ENCODE results near the gene ASB11. TPM values are rescaled to one million over a fixed set of nuclear protein-coding genes. Genes with fewer than 3 reads are reported as not detected.
"Not testable (repeated sequence)": the region's sequence is repeated elsewhere in the genome, so short reads cannot be mapped to it uniquely, and the experiment has no call there.

Gene ASB11
- total and polyA plus RNA-seq, 5 donors from 2014 or later, result 0.30 TPM; not detected in 4

DNA sequence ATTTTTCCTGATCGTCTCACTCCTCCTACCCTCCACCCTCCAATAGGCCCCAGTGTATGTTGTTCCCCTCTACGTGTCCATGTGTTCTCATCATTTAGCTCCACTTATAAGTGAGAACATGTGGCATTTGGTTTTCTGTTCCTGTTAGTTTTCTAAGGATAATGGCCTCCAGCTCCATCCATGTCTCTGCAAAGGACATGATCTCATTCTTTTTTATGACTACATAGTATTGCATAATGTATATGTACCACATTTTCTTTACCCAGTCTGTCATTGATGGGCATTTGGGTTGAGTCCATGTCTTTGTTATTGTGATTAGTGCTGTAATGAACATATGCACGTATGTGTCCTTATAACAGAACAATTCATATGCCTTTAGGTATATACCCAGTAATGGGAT is 9.5 kb downstream of the ASB11 start:
- not testable (repeated sequence) for DNase-seq; ATAC-seq (ENCODE audit: low read depth in 2 of 2); H3K27ac ChIP-seq (ENCODE audit: insufficient read depth, low read length, poor library complexity, severe bottlenecking); H3K9me3 Mint-ChIP-seq; H3K27ac Mint-ChIP-seq; H3K4me1 Mint-ChIP-seq; H3K9me3 ChIP-seq (ENCODE audit: control insufficient read depth in 2 of 2, low read length in 2 of 2); H3K4me3 ChIP-seq (ENCODE audit: low read depth, low read length); H3K36me3 Mint-ChIP-seq; H3K27me3 Mint-ChIP-seq; H3K4me3 Mint-ChIP-seq; H3K4me1 ChIP-seq (ENCODE audit: control insufficient read depth, insufficient read depth, low read length, poor library complexity, severe bottlenecking); H3K27me3 ChIP-seq (ENCODE audit: control insufficient read depth, insufficient read depth, low read length); H3K36me3 ChIP-seq (ENCODE audit: control insufficient read depth, insufficient read depth, low read length)

DNA sequence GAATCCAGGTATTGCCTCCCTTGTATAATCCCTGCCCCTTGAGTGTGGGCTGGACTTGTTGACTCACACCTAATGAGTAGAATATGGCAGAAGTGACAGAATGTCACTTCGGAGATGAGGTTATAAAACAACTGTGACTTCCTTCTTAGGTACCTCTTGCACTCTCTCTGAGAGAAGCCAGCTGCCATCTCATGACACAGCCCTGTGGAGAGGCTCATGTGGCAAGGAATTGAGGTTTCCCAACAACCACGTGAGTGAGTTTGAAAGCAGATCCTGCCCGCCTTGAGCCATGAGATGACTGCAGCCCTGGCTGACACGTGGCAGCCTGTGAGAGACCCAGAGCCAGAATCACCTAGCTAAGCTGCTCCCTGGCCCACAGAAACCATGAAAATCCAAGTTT is 13.5 kb downstream of the ASB11 start:
- DNase-seq, result no peak

DNA sequence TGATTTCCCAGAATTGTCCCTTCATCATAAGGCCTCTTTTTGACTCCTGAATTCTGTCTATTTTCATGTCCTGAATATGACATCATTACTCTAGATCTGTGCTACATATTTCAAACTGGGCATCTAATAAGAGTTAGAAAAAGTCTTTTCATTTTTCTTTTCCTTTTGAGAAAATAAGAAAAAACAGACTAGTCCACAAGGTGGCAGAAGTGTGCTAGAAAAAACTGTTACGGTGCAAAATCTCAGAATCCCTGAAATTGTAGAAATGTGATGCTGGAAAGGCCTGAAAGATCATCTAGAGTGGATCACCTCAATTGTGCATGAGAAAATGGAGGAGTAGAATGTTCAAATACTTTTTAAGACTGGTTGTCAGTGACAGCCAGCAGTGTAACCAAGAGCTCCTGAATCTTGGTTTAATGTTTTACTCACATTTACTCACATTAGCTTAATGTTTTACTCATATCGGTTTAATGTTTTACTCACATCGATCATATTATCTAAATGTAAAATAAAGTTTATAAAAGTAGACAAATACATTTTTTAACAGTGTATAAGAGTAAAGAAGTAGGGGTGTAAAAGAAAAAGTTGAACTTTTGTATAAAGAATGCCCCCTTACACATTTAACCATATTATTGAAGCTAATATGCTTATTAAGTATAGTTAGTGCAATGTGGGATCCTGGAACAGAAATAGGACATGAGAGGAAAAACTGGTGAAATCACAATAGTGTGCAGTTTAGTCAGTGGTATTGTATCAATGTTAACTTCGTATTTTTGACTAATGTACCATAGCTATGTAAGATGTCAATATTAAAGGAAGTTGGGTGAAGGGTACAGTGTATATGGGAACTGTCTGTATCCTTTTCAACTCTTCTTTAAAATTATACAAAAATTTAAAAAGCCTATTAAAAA is 15.2 kb downstream of the ASB11 start:
- no peaks in the 10 kb centered on the region for H3K27me3 Mint-ChIP-seq

More for the DNA sequence above, 13.5 kb downstream of the ASB11 start:
- Histone ChIP-seq H3K27ac (ENCODE audit: insufficient read depth, low read length, poor library complexity, severe bottlenecking) (no peak overlapping the region), H3K27me3 (ENCODE audit: control insufficient read depth, insufficient read depth, low read length) (no peaks in the 10 kb centered on the region), H3K9me3 (ENCODE audit: control insufficient read depth in 2 of 2, low read length in 2 of 2) (no peaks in the 10 kb centered on the region), H3K4me1 (ENCODE audit: control insufficient read depth, insufficient read depth, low read length, poor library complexity, severe bottlenecking) (no peaks in the 10 kb centered on the region), H3K36me3 (ENCODE audit: control insufficient read depth, insufficient read depth, low read length) (no peaks in the 10 kb centered on the region), H3K4me3 (ENCODE audit: low read depth, low read length) (no peak overlapping the region)
- H3K9me3 Mint-ChIP-seq, result no peaks in the 10 kb centered on the region
- no peaks in the 10 kb centered on the region for H3K36me3 Mint-ChIP-seq
- H3K27me3 Mint-ChIP-seq, result peaks cover 10% of the 10 kb centered on the region
- H3K4me1 Mint-ChIP-seq, result no peaks in the 10 kb centered on the region
- no peak overlapping the region for H3K4me3 Mint-ChIP-seq
- no peak overlapping the region for H3K27ac Mint-ChIP-seq
- no peak for ATAC-seq (ENCODE audit: low read depth in 2 of 2)

DNA sequence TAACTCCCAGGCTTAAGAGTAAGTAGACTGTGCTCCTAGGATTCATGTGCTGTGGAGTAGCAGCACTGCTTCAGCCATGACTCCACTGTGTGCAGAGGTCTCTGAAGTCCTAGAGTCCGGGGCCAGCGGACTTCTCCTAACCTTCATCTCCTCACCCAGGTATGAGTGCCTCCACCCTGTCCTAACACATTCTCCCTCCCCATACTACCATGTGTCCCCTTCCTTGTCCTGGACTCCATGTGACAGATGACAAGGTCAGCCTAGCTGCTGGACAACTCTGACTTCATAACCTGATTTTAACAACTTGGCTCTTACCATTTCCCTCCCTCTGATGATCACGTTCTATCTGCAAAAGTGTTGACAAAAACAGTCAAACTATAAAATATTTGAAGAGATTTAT is 16.7 kb downstream of the ASB11 start:
- no peak for ATAC-seq (ENCODE audit: low read depth in 2 of 2)
- Histone ChIP-seq H3K27ac (ENCODE audit: insufficient read depth, low read length, poor library complexity, severe bottlenecking) (no peak overlapping the region), H3K36me3 (ENCODE audit: control insufficient read depth, insufficient read depth, low read length) (no peaks in the 10 kb centered on the region), H3K4me3 (ENCODE audit: low read depth, low read length) (no peak overlapping the region), H3K9me3 (ENCODE audit: control insufficient read depth in 2 of 2, low read length in 2 of 2) (no peaks in the 10 kb centered on the region), H3K27me3 (ENCODE audit: control insufficient read depth, insufficient read depth, low read length) (no peaks in the 10 kb centered on the region), H3K4me1 (ENCODE audit: control insufficient read depth, insufficient read depth, low read length, poor library complexity, severe bottlenecking) (no peaks in the 10 kb centered on the region)
- Mint-ChIP-seq H3K4me3 (no peak overlapping the region), H3K9me3 (no peaks in the 10 kb centered on the region), H3K27me3 (no peaks in the 10 kb centered on the region), H3K27ac (no peak overlapping the region), H3K4me1 (no peaks in the 10 kb centered on the region), H3K36me3 (no peaks in the 10 kb centered on the region)
- DNase-seq, result no peak

More for the DNA sequence above, 15.2 kb downstream of the ASB11 start:
- Mint-ChIP-seq H3K27ac (no peak overlapping the region), H3K4me3 (no peak overlapping the region), H3K4me1 (no peaks in the 10 kb centered on the region), H3K36me3 (no peaks in the 10 kb centered on the region), H3K9me3 (no peaks in the 10 kb centered on the region)
- no peaks in the 10 kb centered on the region for H3K27me3 ChIP-seq (ENCODE audit: control insufficient read depth, insufficient read depth, low read length)
- H3K9me3 ChIP-seq (ENCODE audit: control insufficient read depth in 2 of 2, low read length in 2 of 2), result no peaks in the 10 kb centered on the region
- no peaks in the 10 kb centered on the region for H3K36me3 ChIP-seq (ENCODE audit: control insufficient read depth, insufficient read depth, low read length)
- DNase-seq (peak in 2 of 3 donors; percentile 5 to 18), ATAC-seq (ENCODE audit: low read depth in 2 of 2) (no peak)
- H3K4me3 ChIP-seq (ENCODE audit: low read depth, low read length), result no peak overlapping the region
- H3K27ac ChIP-seq (ENCODE audit: insufficient read depth, low read length, poor library complexity, severe bottlenecking), result no peak overlapping the region
- no peaks in the 10 kb centered on the region for H3K4me1 ChIP-seq (ENCODE audit: control insufficient read depth, insufficient read depth, low read length, poor library complexity, severe bottlenecking)

DNA sequence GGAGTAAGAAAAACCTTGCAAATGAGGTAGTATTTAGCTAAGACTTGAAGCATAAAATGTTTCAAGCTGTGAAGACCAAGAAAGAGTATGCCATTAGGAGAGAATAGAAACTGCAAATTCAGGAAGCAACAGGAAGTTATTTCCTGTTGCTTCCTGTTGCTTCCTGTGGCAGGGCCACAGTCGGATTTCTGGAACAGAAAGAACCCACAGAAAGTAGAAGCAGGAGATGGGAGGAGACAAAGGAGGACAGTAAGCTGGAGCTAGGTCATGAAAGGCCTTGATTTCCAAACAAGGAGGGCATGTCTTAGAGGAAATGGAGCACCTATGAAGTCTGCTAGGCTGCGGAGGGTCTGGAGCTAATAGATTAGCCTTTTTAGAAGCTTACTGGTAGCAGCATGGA is 17.2 kb downstream of the ASB11 start:
- H3K36me3 Mint-ChIP-seq, result no peaks in the 10 kb centered on the region
- H3K27me3 ChIP-seq (ENCODE audit: control insufficient read depth, insufficient read depth, low read length), result no peaks in the 10 kb centered on the region
- peaks cover 0 to 2% (median 0%) of the 10 kb centered on the region in 7 donors for H3K9me3 Mint-ChIP-seq
- H3K36me3 ChIP-seq (ENCODE audit: control insufficient read depth, insufficient read depth, low read length), result no peaks in the 10 kb centered on the region
- H3K4me3 Mint-ChIP-seq, result no peak overlapping the region
- no peaks in the 10 kb centered on the region for H3K4me1 Mint-ChIP-seq
- no peak overlapping the region for H3K4me3 ChIP-seq (ENCODE audit: low read depth, low read length)
- no peak overlapping the region for H3K27ac Mint-ChIP-seq
- H3K27me3 Mint-ChIP-seq, result no peaks in the 10 kb centered on the region
- H3K9me3 ChIP-seq (ENCODE audit: control insufficient read depth in 2 of 2, low read length in 2 of 2), result no peaks in the 10 kb centered on the region
- no peak for DNase-seq
- H3K27ac ChIP-seq (ENCODE audit: insufficient read depth, low read length, poor library complexity, severe bottlenecking), result no peak overlapping the region
- no peak for ATAC-seq (ENCODE audit: low read depth in 2 of 2)
- no peaks in the 10 kb centered on the region for H3K4me1 ChIP-seq (ENCODE audit: control insufficient read depth, insufficient read depth, low read length, poor library complexity, severe bottlenecking)

DNA sequence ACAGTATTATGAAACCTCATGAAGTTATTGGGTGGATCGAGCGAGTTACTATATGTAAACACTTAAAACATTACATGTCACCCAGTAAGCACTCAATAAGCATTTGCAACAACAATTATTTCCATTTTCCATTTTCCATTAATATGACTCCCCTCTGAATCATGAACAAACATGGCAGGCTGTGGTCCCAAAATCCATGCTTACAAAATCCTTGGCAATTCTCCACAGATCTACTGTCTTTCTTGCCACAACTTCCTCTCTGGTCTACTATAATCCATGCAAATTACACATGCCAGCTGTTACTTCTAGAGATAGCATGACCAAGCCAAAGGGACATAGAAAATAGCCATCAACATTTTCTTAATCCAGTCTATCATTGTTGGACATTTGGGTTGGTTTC is 22.0 kb downstream of the ASB11 start:
- Histone ChIP-seq H3K36me3 (ENCODE audit: control insufficient read depth, insufficient read depth, low read length) (no peaks in the 10 kb centered on the region), H3K4me3 (ENCODE audit: low read depth, low read length) (no peak overlapping the region), H3K9me3 (ENCODE audit: control insufficient read depth in 2 of 2, low read length in 2 of 2) (no peaks in the 10 kb centered on the region), H3K4me1 (ENCODE audit: control insufficient read depth, insufficient read depth, low read length, poor library complexity, severe bottlenecking) (no peaks in the 10 kb centered on the region), H3K27ac (ENCODE audit: insufficient read depth, low read length, poor library complexity, severe bottlenecking) (no peak overlapping the region), H3K27me3 (ENCODE audit: control insufficient read depth, insufficient read depth, low read length) (no peaks in the 10 kb centered on the region)
- Mint-ChIP-seq H3K4me1 (no peaks in the 10 kb centered on the region), H3K36me3 (no peaks in the 10 kb centered on the region), H3K9me3 (peaks cover 0 to 2% (median 0%) of the 10 kb centered on the region in 7 donors), H3K4me3 (no peak overlapping the region), H3K27me3 (no peaks in the 10 kb centered on the region), H3K27ac (no peak overlapping the region)
- ATAC-seq (ENCODE audit: low read depth in 2 of 2), result no peak
- DNase-seq, result no peak

DNA sequence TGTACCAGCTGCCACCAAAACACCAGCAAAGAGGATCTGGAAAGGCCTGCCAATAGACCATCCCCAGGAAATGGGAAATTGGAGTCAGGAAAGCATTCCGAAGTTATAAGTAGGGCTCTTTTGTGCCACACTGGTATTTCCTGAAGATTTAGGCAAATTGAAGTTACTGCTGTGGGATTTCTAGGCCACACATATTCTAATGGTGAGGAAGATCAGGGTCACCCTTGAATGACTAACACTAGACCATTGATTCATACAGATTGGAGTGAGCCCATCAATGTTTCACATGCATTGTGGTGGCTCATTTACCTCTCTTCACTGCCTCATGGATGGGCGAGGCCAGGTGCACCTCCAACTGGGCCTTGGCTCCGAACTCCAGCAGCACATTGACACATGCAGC is 22.6 kb downstream of the ASB11 start:
- DNase-seq, result no peak
- Histone ChIP-seq H3K27ac (ENCODE audit: insufficient read depth, low read length, poor library complexity, severe bottlenecking) (no peak overlapping the region), H3K4me3 (ENCODE audit: low read depth, low read length) (no peak overlapping the region), H3K4me1 (ENCODE audit: control insufficient read depth, insufficient read depth, low read length, poor library complexity, severe bottlenecking) (no peaks in the 10 kb centered on the region), H3K27me3 (ENCODE audit: control insufficient read depth, insufficient read depth, low read length) (no peaks in the 10 kb centered on the region), H3K36me3 (ENCODE audit: control insufficient read depth, insufficient read depth, low read length) (no peaks in the 10 kb centered on the region), H3K9me3 (ENCODE audit: control insufficient read depth in 2 of 2, low read length in 2 of 2) (no peaks in the 10 kb centered on the region)
- Mint-ChIP-seq H3K36me3 (no peaks in the 10 kb centered on the region), H3K27ac (no peak overlapping the region), H3K9me3 (peaks cover 0 to 2% (median 0%) of the 10 kb centered on the region in 7 donors), H3K4me3 (no peak overlapping the region), H3K27me3 (no peaks in the 10 kb centered on the region), H3K4me1 (no peaks in the 10 kb centered on the region)
- ATAC-seq (ENCODE audit: low read depth in 2 of 2), result no peak

DNA sequence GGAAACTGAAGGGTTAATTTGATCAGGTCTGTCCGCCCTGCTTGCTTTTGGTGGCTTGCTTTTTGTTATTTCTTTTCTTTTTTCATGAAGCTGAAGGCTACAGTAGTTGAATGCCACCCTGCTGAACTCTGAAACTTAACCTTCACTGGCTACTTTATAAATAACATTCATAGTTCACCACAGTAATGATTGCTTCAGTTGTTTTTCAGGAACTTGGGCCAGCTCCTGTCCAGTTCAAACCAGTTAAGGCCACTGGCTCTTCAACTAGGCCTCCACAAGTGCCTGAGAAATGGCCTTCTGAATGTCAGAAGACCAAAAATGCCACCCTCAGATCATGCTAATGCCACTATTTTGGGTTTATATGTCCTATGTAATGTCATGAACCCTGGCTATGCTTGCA is 37.8 kb downstream of the ASB11 start:
- no peaks in the 10 kb centered on the region for H3K9me3 ChIP-seq (ENCODE audit: control insufficient read depth in 2 of 2, low read length in 2 of 2)
- H3K36me3 Mint-ChIP-seq, result no peaks in the 10 kb centered on the region
- H3K27ac ChIP-seq (ENCODE audit: insufficient read depth, low read length, poor library complexity, severe bottlenecking), result no peak overlapping the region
- H3K4me3 ChIP-seq (ENCODE audit: low read depth, low read length), result no peak overlapping the region
- no peak overlapping the region for H3K4me3 Mint-ChIP-seq
- H3K27me3 Mint-ChIP-seq, result no peaks in the 10 kb centered on the region
- H3K4me1 Mint-ChIP-seq, result no peaks in the 10 kb centered on the region
- H3K27ac Mint-ChIP-seq, result no peak overlapping the region
- peaks cover 0 to 2% (median 0%) of the 10 kb centered on the region in 7 donors for H3K9me3 Mint-ChIP-seq
- no peak for DNase-seq
- no peaks in the 10 kb centered on the region for H3K36me3 ChIP-seq (ENCODE audit: control insufficient read depth, insufficient read depth, low read length)
- no peaks in the 10 kb centered on the region for H3K4me1 ChIP-seq (ENCODE audit: control insufficient read depth, insufficient read depth, low read length, poor library complexity, severe bottlenecking)
- H3K27me3 ChIP-seq (ENCODE audit: control insufficient read depth, insufficient read depth, low read length), result no peaks in the 10 kb centered on the region
- ATAC-seq (ENCODE audit: low read depth in 2 of 2), result no peak
